HepG2 (cell line): ENCODE data around the gene DDHD1.

Source experiments
- ARNTL ChIP-seq: sonication (generic); formaldehyde crosslinking; IDR thresholded peaks from 2 replicates; pipeline ENCODE4 v1.4.0; 2020; ENCODE audit warnings: mild to moderate bottlenecking, missing genetic modification reagents
- CTCF ChIP-seq: sonication (generic); formaldehyde crosslinking; IDR thresholded peaks from 2 replicates; pipeline ENCODE4 v1.5.0; 2020; ENCODE audit warnings: mild to moderate bottlenecking, missing genetic modification reagents, moderate library complexity
- HDAC6 ChIP-seq: fragments of 200-600 bp; sonication (generic); IDR thresholded peaks from 2 replicates; pipeline ENCODE4 v1.7.0; 2017; ENCODE audit warnings: mild to moderate bottlenecking, antibody characterized with exemption, low read length, low read depth
- TCF12 ChIP-seq, 2 experiments: fragments of 450-650 bp in 1 of 2; sonication (generic) in 1 of 2; formaldehyde crosslinking in 1 of 2; IDR thresholded peaks; 2 replicates each; pipeline versions ENCODE4 v1.6.1 to v1.8.0; 2017 to 2022; ENCODE audit warnings: antibody characterized with exemption in 1 of 2, mild to moderate bottlenecking in 1 of 2, missing genetic modification reagents in 1 of 2, moderate library complexity in 1 of 2
- ZNF124 ChIP-seq: sonication (generic); formaldehyde crosslinking; IDR thresholded peaks from 2 replicates; pipeline ENCODE4 v1.4.0; 2020; ENCODE audit warnings: missing genetic modification reagents

- TF ChIP-seq CTCF (CRISPR knock-in tag) (no peak), HDAC6 (no peak), ZNF124 (CRISPR knock-in tag) (no peak), TCF12 (IDR thresholded peaks at IDR 0.05) (no peak), TCF12 (CRISPR knock-in tag; IDR thresholded peaks at IDR 0.05) (no peak), ARNTL (CRISPR knock-in tag) (no peak)
These were observed 584 bp upstream of the DDHD1 start for GRCh38 chr14:53153702-53154112.
